ENCODE data around the gene PAXIP1. TPM values are rescaled to one million over a fixed set of nuclear protein-coding genes. Genes with fewer than 3 reads are reported as not detected.

The PAXIP1 gene
- total RNA-seq, 2 donors from 2014 or later: 4.4 to 8.6 TPM

DNA sequence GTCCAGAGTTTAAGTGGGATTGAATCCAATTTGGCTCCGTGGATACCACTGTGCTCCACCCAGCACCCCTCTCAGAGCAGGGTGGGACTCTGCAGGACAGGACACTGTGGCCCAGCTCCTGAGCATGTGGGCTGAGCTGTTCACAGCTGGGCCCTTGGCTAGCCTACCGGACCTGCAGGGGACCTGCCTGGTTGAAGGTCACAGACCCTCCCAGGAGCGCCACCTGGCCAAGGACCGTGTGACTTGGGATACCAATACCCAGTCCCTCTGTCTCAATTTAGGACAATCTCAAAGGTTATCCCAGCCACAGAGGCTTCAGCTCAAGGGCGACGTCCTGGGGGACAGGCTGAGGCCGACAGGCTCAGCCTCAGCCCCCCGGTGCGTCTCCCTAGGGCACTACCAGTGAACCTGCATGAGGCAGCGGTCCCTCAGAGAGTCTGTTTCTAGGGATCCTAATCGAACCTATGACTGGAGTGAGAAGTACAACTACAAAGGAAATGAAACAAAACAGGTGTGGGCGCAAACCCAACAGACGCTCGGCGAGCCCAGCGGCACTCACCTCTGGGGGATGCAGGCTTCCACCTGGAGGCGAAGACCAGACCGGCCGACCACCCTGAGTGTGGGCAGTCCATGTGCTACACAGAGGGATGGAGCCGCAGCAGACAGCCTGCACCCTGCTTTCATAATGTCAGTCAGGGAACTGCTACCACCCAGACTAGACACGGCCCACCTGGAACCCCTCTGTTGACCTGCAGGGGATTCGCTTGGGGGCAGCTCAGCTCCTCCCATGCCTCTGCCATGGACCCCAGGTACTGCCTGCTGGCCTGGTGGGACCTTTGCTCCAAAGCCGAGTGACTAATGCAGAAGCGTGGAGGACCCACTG is 103.7 kb downstream of the PAXIP1 start:
- H3K27ac ChIP-seq: no peak overlapping the region
- no peaks in the 10 kb centered on the region for H3K4me1 ChIP-seq
- TF ChIP-seq POLR2A (IDR thresholded peaks at IDR 0.05): no peak
- TF ChIP-seq, protein P1, sequence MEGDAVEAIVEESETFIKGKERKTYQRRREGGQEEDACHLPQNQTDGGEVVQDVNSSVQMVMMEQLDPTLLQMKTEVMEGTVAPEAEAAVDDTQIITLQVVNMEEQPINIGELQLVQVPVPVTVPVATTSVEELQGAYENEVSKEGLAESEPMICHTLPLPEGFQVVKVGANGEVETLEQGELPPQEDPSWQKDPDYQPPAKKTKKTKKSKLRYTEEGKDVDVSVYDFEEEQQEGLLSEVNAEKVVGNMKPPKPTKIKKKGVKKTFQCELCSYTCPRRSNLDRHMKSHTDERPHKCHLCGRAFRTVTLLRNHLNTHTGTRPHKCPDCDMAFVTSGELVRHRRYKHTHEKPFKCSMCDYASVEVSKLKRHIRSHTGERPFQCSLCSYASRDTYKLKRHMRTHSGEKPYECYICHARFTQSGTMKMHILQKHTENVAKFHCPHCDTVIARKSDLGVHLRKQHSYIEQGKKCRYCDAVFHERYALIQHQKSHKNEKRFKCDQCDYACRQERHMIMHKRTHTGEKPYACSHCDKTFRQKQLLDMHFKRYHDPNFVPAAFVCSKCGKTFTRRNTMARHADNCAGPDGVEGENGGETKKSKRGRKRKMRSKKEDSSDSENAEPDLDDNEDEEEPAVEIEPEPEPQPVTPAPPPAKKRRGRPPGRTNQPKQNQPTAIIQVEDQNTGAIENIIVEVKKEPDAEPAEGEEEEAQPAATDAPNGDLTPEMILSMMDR (IDR thresholded peaks at IDR 0.05): no peak
- H3K4me3 ChIP-seq: no peak overlapping the region
- ATAC-seq: no peak
- H3K9me3 ChIP-seq: no peaks in the 10 kb centered on the region
- H3K36me3 ChIP-seq (replicated peaks in 1 of 2; ENCODE audit: insufficient read depth in 1 of 2, low read depth in 2 of 2): no peaks in the 10 kb centered on the region
- WGBS, 2 donors: 76 to 83% methylated on average over 13 to 24 of the region's 24 CpGs
- DNase-seq: no peak
- H3K27me3 ChIP-seq: no peaks in the 10 kb centered on the region
- intact Hi-C loops (cut with DNase I): no loop called here

DNA sequence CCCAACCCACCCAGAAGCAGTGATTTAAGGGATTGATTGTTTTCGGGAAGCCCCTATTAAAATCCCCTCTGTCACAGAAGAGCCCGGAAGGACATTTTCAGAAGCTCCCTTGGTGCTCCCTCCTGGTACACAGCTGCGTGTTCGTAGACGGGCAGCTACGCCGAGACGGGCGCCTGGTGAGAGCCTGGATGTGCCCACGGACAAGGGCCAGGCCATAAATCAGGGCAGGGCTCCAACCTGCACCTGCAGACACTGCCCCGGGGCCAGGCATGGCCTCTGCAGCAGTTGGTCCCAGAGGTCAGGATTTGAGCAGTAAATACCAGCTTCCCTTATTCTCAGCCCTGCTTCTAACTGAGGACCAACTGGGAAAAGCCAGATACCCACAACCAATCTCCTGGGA is 106.8 kb downstream of the PAXIP1 start:
- TF ChIP-seq, protein P1 (IDR thresholded peaks at IDR 0.05): no peak
- no peak for TF ChIP-seq POLR2A (IDR thresholded peaks at IDR 0.05)
- Histone ChIP-seq H3K9me3 (no peaks in the 10 kb centered on the region), H3K27me3 (no peaks in the 10 kb centered on the region), H3K4me3 (no peak overlapping the region), H3K36me3 (replicated peaks in 1 of 2; ENCODE audit: insufficient read depth in 1 of 2, low read depth in 2 of 2) (no peaks in the 10 kb centered on the region), H3K27ac (no peak overlapping the region), H3K4me1 (no peaks in the 10 kb centered on the region)
- ATAC-seq: no peak
- DNase-seq: no peak
- WGBS, 2 donors: 87% methylated on average over 9 of the region's 11 CpGs; no CpG with 5 or more reads in 1 of the 2 donors
- intact Hi-C loops (cut with DNase I): no loop called here

Other genes starting within 250 kb of the PAXIP1 start
- not detected for gene HTR5A, start 67.2 kb upstream of the PAXIP1 start, total RNA-seq